Ovary (tissue), 10 donors: Measurements from ENCODE around the gene MLXIPL. TPM values are rescaled to one million over a fixed set of nuclear protein-coding genes. Genes with fewer than 3 reads are reported as not detected.

Source experiments
- DNase-seq, 5 donors: peaks; one replicate each; pipeline ENCODE4 v3.0.0-alpha.2; 2019 to 2020
- H3K27ac ChIP-seq, 2 donors: fragments of 200-600 bp; one replicate each; pipeline versions ENCODE4 v1.5.1 to v1.8.0; 2019 to 2022
- H3K27me3 ChIP-seq: fragments of 200-600 bp; one replicate; pipeline ENCODE4 v1.8.0; 2022
- H3K36me3 ChIP-seq: fragments of 200-600 bp; sonication (generic); one replicate; pipeline ENCODE4 v1.5.1; 2019
- H3K4me1 ChIP-seq: one replicate; pipeline ENCODE4 v1.8.1; 2013; ENCODE audit warnings: mild to moderate bottlenecking, moderate library complexity; ENCODE audit not compliant: insufficient read depth
- H3K4me3 ChIP-seq: fragments of 200-600 bp; sonication (generic); one replicate; pipeline ENCODE4 v1.5.1; 2017
- H3K9me3 ChIP-seq, 2 donors: fragments of 200-600 bp in 1 of 2; sonication (generic) in 1 of 2; one replicate each; pipeline versions ENCODE4 v1.5.1 to v1.8.1; 2013 to 2019; ENCODE audit warnings: mild to moderate bottlenecking in 1 of 2, moderate library complexity in 1 of 2
- EP300 ChIP-seq: sonication (generic); formaldehyde crosslinking; IDR thresholded peaks from one replicate; pipeline ENCODE4 v1.6.1; 2017; ENCODE audit warnings: antibody characterized with exemption
- POLR2A ChIP-seq: fragments of 450-650 bp; IDR thresholded peaks from one replicate; pipeline ENCODE4 v1.6.1; 2017; ENCODE audit warnings: antibody characterized with exemption, mild to moderate bottlenecking, moderate library complexity
- WGBS, 3 donors: extraction: QIAGEN DNeasy Blood & Tissue Kit in 1 of 3; methylation state at CpG; one replicate each; pipeline versions ENCODE4 v1.1.5 to v1.1.7; 2013 to 2017; 5-methylcytosine and 5-hydroxymethylcytosine counted together
- intact Hi-C, 4 donors: fragments of 100-400 bp; cut with DNase I; formaldehyde crosslinking; loops; one replicate each; pipeline versions ENCODE4 v1.11.0 to v1.15.1; 2022 to 2023
- long read RNA-seq, 3 donors: library from polyadenylated mRNA in 2 of 3; unstranded in 2 of 3; transcript quantifications; one replicate each; pipeline ENCODE4 v2.0.0 and lab custom pipeline, GENCODE V29; 2021 to 2026
- polyA plus RNA-seq, 2 donors: library from polyadenylated mRNA; stranded (reverse); fragments of 200-250 nt in 1 of 2; fragments of 350-450 nt in 1 of 2; fragmentation: Illumina TruSeq in 1 of 2; extraction: RNeasy Lipid Tissue Mini Kit (QIAGEN cat#74804) in 1 of 2; gene quantifications; one replicate each; pipeline ENCODE4 v1.2.3, GENCODE V29; 2013 to 2014
- total RNA-seq, 7 donors: library from RNA; depleted of rRNA in 2 of 7; stranded (reverse); fragments of >200 nt in 2 of 7; fragmentation: NEBNext Ultra II Directional in 3 of 7; extraction: Animal tissue kit (Norgen Biotek cat#: 25700) in 3 of 7; gene quantifications; one replicate each; pipeline versions ENCODE4 v1.1.0 to v1.2.4, GENCODE V29; 2016 to 2023
- TF ChIP-seq, protein P1 (sequence below), 3 donors: fragments of 450-650 bp in 2 of 3; fragments of 200-600 bp in 1 of 3; IDR thresholded peaks; one replicate each; pipeline versions ENCODE4 v1.5.1 to v1.8.0; 2016 to 2022; ENCODE audit warnings: antibody characterized with exemption in 3 of 3, mild to moderate bottlenecking in 1 of 3
- donor health status: DM: no; HTN: no; CAD: no; lungs with moderate emphysema.
- donor health status: DM: no; HTN: no; CAD: no.
- donor health status: Bipolar disorder and iron deficiency.
- donor health status: DM: yes; HTN: yes; CAD: no.
- donor health status: DM: no; HTN: no; CAD: no.
- donor health status: DM: yes; HTN: yes; CAD: no.

Gene MLXIPL, protein sequence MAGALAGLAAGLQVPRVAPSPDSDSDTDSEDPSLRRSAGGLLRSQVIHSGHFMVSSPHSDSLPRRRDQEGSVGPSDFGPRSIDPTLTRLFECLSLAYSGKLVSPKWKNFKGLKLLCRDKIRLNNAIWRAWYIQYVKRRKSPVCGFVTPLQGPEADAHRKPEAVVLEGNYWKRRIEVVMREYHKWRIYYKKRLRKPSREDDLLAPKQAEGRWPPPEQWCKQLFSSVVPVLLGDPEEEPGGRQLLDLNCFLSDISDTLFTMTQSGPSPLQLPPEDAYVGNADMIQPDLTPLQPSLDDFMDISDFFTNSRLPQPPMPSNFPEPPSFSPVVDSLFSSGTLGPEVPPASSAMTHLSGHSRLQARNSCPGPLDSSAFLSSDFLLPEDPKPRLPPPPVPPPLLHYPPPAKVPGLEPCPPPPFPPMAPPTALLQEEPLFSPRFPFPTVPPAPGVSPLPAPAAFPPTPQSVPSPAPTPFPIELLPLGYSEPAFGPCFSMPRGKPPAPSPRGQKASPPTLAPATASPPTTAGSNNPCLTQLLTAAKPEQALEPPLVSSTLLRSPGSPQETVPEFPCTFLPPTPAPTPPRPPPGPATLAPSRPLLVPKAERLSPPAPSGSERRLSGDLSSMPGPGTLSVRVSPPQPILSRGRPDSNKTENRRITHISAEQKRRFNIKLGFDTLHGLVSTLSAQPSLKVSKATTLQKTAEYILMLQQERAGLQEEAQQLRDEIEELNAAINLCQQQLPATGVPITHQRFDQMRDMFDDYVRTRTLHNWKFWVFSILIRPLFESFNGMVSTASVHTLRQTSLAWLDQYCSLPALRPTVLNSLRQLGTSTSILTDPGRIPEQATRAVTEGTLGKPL
- 10 to 100 TPM in 2 of 7 donors, 1 to 10 TPM in 4, under 1 TPM in 1; 0.71 to 49.6 (median 5.4) TPM for total RNA-seq
- polyA plus RNA-seq, result under 1 TPM; 0.27 to 0.71 TPM
- long read RNA-seq, donor 1, partial matches to known transcripts, result 1 of 5 reads
- long read RNA-seq, donor 1, other reads (novel, unspliced or antisense), result 4 of 5 reads
- long read RNA-seq, donor 2, partial matches to known transcripts, result 0 of 1 reads
- long read RNA-seq, donor 2, other reads (novel, unspliced or antisense), result 0 of 1 reads
- long read RNA-seq, donor 3, partial matches to known transcripts, result 3 of 4 reads
- long read RNA-seq, donor 3, other reads (novel, unspliced or antisense), result 1 of 4 reads

DNA sequence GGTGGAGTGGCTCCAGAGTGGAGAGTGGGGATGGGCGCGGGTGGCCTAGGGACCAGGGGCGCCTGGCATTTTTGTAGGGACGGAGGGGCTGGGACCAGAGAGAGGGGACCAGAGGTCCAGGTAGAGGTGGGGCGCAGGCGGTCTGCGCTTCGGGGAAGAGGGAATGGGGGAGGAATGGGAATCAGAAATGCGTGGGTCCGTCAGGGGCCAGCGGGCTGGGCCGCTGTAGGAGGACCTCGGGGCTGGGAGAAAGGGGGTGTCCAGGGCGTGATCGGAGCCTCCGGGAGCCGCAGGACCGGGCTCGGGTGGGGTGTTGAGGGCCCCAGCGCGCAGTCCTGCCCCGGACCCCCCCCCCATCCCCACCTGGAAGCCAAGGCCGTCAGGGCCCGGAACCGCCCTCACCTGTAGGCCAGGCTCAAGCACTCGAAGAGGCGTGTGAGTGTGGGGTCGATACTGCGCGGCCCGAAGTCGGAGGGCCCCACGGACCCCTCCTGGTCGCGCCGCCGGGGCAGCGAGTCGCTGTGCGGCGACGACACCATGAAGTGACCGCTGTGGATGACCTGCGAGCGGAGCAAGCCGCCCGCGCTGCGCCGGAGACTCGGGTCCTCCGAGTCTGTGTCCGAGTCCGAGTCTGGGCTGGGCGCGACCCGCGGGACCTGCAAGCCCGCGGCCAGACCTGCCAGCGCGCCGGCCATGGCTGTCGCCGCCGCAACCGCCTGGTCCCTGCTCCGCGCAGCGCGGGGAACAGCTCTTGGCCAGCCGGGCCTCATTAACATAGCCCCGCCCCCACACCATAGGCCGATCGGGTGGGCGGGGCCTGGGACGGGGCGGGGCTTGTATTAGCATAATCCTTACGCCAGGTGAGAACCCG, at the start of gene MLXIPL:
TSS of gene MLXIPL (minus strand) at position 725 of the 871 bp plus-strand sequence. CDS start at position 695, 30 bp downstream.
- Histone ChIP-seq H3K4me3 (peak within 1 kb of the TSS; percentile 30), H3K9me3 (no peaks in the 10 kb centered on the region), H3K27ac (no peak within 1 kb of the TSS)

DNA sequence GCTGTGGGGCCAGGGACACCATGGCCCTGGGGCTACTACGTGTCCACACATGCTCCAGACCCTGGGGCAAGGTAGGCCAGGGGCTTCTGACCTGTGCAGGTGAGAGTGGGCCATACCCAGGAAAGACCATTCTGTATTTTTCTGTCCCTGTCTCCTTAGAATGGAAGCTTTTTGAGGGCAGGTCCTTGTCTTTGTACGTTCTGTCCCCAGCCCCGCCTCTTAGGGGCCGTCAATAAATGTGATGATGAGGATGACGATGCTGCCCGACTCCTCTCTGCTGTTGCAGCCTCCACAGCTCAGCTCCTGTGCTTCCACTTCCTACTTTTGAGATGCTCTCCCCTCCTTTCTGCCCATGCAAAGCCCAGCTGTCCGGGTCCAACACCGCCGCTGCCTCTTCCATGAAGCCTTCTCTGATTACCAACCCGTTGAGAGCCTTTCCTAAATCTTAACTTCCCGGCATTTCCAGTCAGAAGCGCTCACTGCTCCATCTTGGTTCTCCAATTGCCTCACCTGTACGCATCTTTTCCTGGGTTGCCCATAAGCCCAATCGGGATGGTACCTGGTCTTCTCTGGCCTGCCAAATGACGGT, 47.6 kb upstream of the MLXIPL start:
- TF ChIP-seq POLR2A (no peak), EP300 (no peak)
- TF ChIP-seq, protein P1, sequence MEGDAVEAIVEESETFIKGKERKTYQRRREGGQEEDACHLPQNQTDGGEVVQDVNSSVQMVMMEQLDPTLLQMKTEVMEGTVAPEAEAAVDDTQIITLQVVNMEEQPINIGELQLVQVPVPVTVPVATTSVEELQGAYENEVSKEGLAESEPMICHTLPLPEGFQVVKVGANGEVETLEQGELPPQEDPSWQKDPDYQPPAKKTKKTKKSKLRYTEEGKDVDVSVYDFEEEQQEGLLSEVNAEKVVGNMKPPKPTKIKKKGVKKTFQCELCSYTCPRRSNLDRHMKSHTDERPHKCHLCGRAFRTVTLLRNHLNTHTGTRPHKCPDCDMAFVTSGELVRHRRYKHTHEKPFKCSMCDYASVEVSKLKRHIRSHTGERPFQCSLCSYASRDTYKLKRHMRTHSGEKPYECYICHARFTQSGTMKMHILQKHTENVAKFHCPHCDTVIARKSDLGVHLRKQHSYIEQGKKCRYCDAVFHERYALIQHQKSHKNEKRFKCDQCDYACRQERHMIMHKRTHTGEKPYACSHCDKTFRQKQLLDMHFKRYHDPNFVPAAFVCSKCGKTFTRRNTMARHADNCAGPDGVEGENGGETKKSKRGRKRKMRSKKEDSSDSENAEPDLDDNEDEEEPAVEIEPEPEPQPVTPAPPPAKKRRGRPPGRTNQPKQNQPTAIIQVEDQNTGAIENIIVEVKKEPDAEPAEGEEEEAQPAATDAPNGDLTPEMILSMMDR (IDR thresholded peaks at IDR 0.05), result no peak
- Histone ChIP-seq H3K9me3 (no peaks in the 10 kb centered on the region), H3K4me1 (peaks cover 8% of the 10 kb centered on the region), H3K4me3 (no peak overlapping the region), H3K27ac (no peak overlapping the region), H3K27me3 (no peaks in the 10 kb centered on the region), H3K36me3 (no peaks in the 10 kb centered on the region)
- DNase-seq, result no peak
- WGBS, 3 donors, result 91 to 92% (median 92%) methylated on average over 15 of the region's 15 CpGs
- intact Hi-C loops, result loop anchor here in 1 of 4 donors (10.0 kb wide), 1 partner anchor 823 kb away; no protein-coding TSS in a partner anchor

More for the DNA sequence above, at the start of gene MLXIPL:
- no peak for TF ChIP-seq EP300
- TF ChIP-seq, protein P1 (IDR thresholded peaks at IDR 0.05), result no peak
- no peak for TF ChIP-seq POLR2A
- 1 to 4% (median 2%) methylated on average over 46 to 80 of the region's 80 CpGs for WGBS, 3 donors
- peak; percentile 43 to 71 (median 52) for DNase-seq
- intact Hi-C loops, result no loop called here
- Histone ChIP-seq H3K27me3 (no peaks in the 10 kb centered on the region), H3K36me3 (no peaks in the 10 kb centered on the region), H3K4me1 (peaks cover 13% of the 10 kb centered on the region)

DNA sequence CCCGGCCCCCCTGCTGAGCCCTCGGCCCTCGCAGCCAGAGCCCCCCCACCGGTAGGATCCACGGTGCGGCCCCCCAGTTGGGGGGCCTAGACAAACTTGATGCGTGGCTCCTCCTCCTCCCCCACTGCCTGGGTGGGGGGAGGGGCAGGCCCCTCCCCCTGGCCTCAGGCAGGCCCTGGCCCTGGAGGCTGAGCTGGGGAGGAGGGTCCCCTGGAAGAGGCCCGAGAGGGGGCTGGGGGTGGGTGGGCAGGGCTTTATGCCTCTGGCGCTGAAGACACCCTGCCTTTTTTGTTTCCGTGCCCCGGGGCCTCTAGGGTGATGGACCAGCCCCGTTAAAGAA, 47.0 kb upstream of the MLXIPL start:
- H3K27ac ChIP-seq, result no peak overlapping the region
- no peaks in the 10 kb centered on the region for H3K9me3 ChIP-seq
- DNase-seq, result no peak
- intact Hi-C loops, result loop anchor here in 1 of 4 donors (10.0 kb wide), 1 partner anchor 824 kb away; no protein-coding TSS in a partner anchor
- 39 to 45% (median 41%) methylated on average over 6 to 12 of the region's 12 CpGs for WGBS, 3 donors
- TF ChIP-seq, protein P1 (IDR thresholded peaks at IDR 0.05), result no peak
- TF ChIP-seq POLR2A (no peak), EP300 (no peak)
- no peak overlapping the region for H3K4me3 ChIP-seq
- no peaks in the 10 kb centered on the region for H3K27me3 ChIP-seq
- H3K4me1 ChIP-seq, result peaks cover 8% of the 10 kb centered on the region
- no peaks in the 10 kb centered on the region for H3K36me3 ChIP-seq
